Spleen (tissue), 11 donors: ENCODE data around the gene PRSS12. TPM values are rescaled to one million over a fixed set of nuclear protein-coding genes. Genes with fewer than 3 reads are reported as not detected.

Source experiments
- DNase-seq: peaks from one replicate; pipeline ENCODE4 v3.0.0-alpha.2; 2020
- H3K27ac ChIP-seq, 8 donors: fragments of 200-600 bp; sonication (generic) in 7 of 8; 1 replicate in 4 of 8; 2 replicates in 4 of 8; pipeline versions ENCODE4 v1.5.0 to v1.8.0; 2016 to 2021; ENCODE audit warnings: inconsistent platforms in 4 of 8, mild to moderate bottlenecking in 4 of 8, moderate library complexity in 1 of 8
- H3K27me3 ChIP-seq, 7 donors: fragments of 200-600 bp; sonication (generic) in 6 of 7; replicated peaks in 1 of 7; 1 replicate in 4 of 7; 2 replicates in 3 of 7; pipeline versions ENCODE4 v1.5.0 to v1.8.0; 2016 to 2021; ENCODE audit warnings: inconsistent platforms in 3 of 7, mild to moderate bottlenecking in 1 of 7
- H3K36me3 ChIP-seq, 6 donors: fragments of 200-600 bp; sonication (generic) in 5 of 6; 1 replicate in 4 of 6; 2 replicates in 2 of 6; pipeline versions ENCODE4 v1.5.0 to v1.8.0; 2016 to 2021; ENCODE audit warnings: inconsistent platforms in 2 of 6
- H3K4me1 ChIP-seq, 6 donors: fragments of 200-600 bp; sonication (generic) in 5 of 6; 1 replicate in 3 of 6; 2 replicates in 3 of 6; pipeline versions ENCODE4 v1.5.0 to v1.8.0; 2016 to 2021; ENCODE audit warnings: inconsistent platforms in 3 of 6
- H3K4me3 ChIP-seq, 8 donors: fragments of 200-600 bp; sonication (generic) in 7 of 8; 1 replicate in 4 of 8; 2 replicates in 4 of 8; pipeline versions ENCODE4 v1.5.0 to v1.8.0; 2016 to 2021; ENCODE audit warnings: inconsistent platforms in 4 of 8, mild to moderate bottlenecking in 4 of 8, moderate library complexity in 2 of 8
- H3K9me3 ChIP-seq, 8 donors: fragments of 200-600 bp; sonication (generic) in 7 of 8; 1 replicate in 4 of 8; 2 replicates in 4 of 8; pipeline versions ENCODE4 v1.5.0 to v1.8.0; 2016 to 2021; ENCODE audit warnings: inconsistent platforms in 4 of 8
- POLR2A ChIP-seq, 3 donors: fragments of 450-650 bp; IDR thresholded peaks; one replicate each; pipeline ENCODE4 v1.5.1; 2017; ENCODE audit warnings: antibody characterized with exemption in 3 of 3, mild to moderate bottlenecking in 1 of 3
- POLR2AphosphoS5 ChIP-seq, 3 donors: sonication (generic); formaldehyde crosslinking; IDR thresholded peaks; one replicate each; pipeline ENCODE4 v1.5.1; 2017; ENCODE audit warnings: antibody characterized with exemption in 3 of 3
- WGBS, 5 donors: extraction: QIAGEN DNeasy Blood & Tissue Kit in 3 of 5; methylation state at CpG; one replicate each; pipeline versions ENCODE4 v1.1.5 to v1.1.7; 2013 to 2018; 5-methylcytosine and 5-hydroxymethylcytosine counted together
- intact Hi-C: fragments of 100-400 bp; cut with DNase I; formaldehyde crosslinking; loops from one replicate; pipeline ENCODE4 v1.15.0; 2023; ENCODE audit warnings: low total_unique reads
- polyA plus RNA-seq, 3 donors: library from polyadenylated mRNA; stranded (reverse); fragments of 200-250 nt; gene quantifications; one replicate each; pipeline ENCODE4 v1.2.1, GENCODE V29; 2013
- total RNA-seq, 7 donors: library from RNA; depleted of rRNA in 3 of 7; stranded (reverse); fragments of >200 nt in 3 of 7; fragmentation: NEBNext Ultra II Directional in 4 of 7; extraction: Animal tissue kit (Norgen Biotek cat#: 25700) in 4 of 7; gene quantifications; one replicate each; pipeline versions ENCODE4 v1.1.0 to v1.2.1, GENCODE V29; 2016 to 2021
- TF ChIP-seq, protein P1 (sequence below), 11 experiments: fragments of 200-600 bp in 7 of 11; fragments of 450-650 bp in 4 of 11; sonication (generic) in 4 of 11; IDR thresholded peaks in 8 of 11; conservative IDR thresholded peaks in 3 of 11; 1 replicate in 7 of 11; 2 replicates in 4 of 11; pipeline versions ENCODE4 v1.4.0 to v1.8.0; 2016 to 2021; ENCODE audit warnings: antibody characterized with exemption in 11 of 11, inconsistent platforms in 4 of 11, mild to moderate bottlenecking in 1 of 11
- donor health status: healthy with polysubstance abuse.
- donor health status: DM: no; HTN: no; CAD: no; lungs with moderate emphysema.
- donor health status: DM: no; HTN: no; CAD: no.
- donor health status: Bipolar disorder and iron deficiency.
- donor health status: healthy.
- donor health status: DM: no; HTN: no; CAD: no.
- donor health status: DM: yes; HTN: yes; CAD: no.

The PRSS12 gene
- total and polyA plus RNA-seq, 10 donors = 0.03 to 0.44 (median 0.10) TPM; not detected in 5

DNA sequence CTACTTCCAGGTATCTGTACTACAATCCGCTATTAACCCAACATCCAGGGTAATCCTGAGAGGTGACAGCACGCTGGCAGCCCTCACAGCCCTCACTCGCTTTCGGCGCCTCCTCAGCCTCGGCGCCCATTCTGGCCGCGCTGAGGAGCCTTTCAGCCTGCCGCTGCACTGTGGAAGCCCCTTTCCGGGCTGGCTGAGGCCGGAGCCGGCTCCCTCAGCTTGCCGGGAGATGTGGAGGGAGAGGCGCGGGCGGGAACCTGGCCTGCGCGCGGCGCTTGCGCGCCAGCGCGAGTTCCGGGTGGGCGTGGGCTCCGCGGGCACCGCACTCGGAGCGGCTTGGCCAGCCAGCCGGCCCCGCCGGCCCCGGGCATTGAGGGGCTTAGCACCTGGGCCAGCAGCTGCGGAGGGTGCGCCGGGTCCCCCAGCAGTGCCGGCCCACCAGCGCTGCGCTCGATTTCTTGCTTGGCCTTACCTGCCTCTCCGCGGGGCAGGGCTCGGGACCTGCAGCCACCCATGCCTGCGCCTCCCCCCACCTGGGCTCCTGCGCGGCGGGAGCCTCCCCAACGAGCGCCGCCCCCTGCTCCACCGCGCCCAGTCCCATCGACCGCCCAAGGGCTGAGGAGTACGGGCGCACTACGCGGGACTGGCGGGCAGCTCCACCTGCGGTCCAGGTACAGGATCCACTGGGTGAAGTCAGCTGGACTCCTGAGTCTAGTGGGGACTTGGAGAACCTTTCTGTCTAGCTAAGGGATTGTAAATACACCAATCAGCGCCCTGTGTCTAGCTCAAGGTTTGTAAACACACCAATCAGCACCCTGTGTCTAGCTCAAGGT lies 87.3 kb downstream of the PRSS12 start:
- Histone ChIP-seq H3K27me3 (peaks cover 0 to 17% (median 6%) of the 10 kb centered on the region in 7 donors), H3K9me3 (no peaks in the 10 kb centered on the region), H3K4me1 (peaks cover 0 to 8% (median 0%) of the 10 kb centered on the region in 6 donors), H3K36me3 (no peaks in the 10 kb centered on the region), H3K4me3 (peak overlapping the region; percentile 14 to 71 (median 40)), H3K27ac (no peak overlapping the region)
- TF ChIP-seq POLR2AphosphoS5 (IDR thresholded peaks at IDR 0.05) = no peak
- intact Hi-C loops = no loop called here
- DNase-seq = peak; percentile 74
- WGBS, 5 donors = 18 to 41% (median 24%) methylated on average over 49 to 64 of the region's 64 CpGs

DNA sequence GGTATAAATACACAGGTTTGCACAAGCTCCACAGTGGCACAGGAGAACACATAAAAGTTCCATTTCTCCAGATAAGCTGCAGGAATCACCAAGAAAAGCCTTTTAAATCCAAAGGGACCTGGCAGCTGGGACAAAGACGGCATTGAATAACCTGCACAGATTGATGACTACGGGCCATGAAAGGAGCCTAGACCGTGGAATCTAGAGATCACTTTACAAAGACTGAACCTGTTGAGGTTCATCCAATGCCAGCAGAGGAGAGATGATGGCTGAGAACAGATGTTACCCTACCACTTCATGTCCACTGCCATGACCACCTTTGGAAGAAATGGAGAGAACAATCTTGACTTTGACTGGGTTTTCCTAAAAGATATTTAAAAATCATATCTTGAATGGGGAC lies 88.7 kb downstream of the PRSS12 start:
- H3K27ac ChIP-seq = no peak overlapping the region
- no peaks in the 10 kb centered on the region for H3K36me3 ChIP-seq
- no peaks in the 10 kb centered on the region for H3K9me3 ChIP-seq
- intact Hi-C loops = no loop called here
- WGBS, 5 donors = 91 to 99% (median 96%) methylated on average over 3 of the region's 3 CpGs
- H3K4me1 ChIP-seq = peaks cover 0 to 8% (median 0%) of the 10 kb centered on the region in 6 donors
- TF ChIP-seq POLR2A (IDR thresholded peaks at IDR 0.05) = no peak
- TF ChIP-seq, protein P1, sequence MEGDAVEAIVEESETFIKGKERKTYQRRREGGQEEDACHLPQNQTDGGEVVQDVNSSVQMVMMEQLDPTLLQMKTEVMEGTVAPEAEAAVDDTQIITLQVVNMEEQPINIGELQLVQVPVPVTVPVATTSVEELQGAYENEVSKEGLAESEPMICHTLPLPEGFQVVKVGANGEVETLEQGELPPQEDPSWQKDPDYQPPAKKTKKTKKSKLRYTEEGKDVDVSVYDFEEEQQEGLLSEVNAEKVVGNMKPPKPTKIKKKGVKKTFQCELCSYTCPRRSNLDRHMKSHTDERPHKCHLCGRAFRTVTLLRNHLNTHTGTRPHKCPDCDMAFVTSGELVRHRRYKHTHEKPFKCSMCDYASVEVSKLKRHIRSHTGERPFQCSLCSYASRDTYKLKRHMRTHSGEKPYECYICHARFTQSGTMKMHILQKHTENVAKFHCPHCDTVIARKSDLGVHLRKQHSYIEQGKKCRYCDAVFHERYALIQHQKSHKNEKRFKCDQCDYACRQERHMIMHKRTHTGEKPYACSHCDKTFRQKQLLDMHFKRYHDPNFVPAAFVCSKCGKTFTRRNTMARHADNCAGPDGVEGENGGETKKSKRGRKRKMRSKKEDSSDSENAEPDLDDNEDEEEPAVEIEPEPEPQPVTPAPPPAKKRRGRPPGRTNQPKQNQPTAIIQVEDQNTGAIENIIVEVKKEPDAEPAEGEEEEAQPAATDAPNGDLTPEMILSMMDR (IDR thresholded peaks at IDR 0.05 in 8 of 11, conservative IDR thresholded peaks at IDR 0.05 in 3 of 11) = no peak
- no peak for TF ChIP-seq POLR2AphosphoS5 (IDR thresholded peaks at IDR 0.05)
- H3K4me3 ChIP-seq = no peak overlapping the region
- H3K27me3 ChIP-seq = peaks cover 0 to 17% (median 6%) of the 10 kb centered on the region in 7 donors
- DNase-seq = no peak

DNA sequence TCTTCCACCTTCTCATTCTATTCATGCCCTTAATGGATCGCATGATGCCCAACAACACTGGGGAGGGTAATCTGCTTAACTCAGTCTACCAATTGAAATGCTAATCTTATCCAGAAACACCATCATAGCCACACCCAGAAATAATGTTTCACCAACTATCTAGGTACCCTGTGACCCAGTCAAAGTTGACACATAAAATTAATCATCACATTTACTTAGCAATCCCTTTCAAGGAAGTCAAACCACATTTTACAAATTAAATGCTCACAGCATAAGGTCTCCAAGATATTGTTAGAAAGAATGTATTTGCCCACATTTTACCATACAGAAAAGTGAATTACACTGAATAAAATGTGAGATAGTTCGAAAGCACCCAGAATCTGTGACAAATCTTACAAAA lies 92.5 kb downstream of the PRSS12 start:
- TF ChIP-seq POLR2AphosphoS5 (IDR thresholded peaks at IDR 0.05) = no peak
- no peak for TF ChIP-seq POLR2A (IDR thresholded peaks at IDR 0.05)
- TF ChIP-seq, protein P1 (IDR thresholded peaks at IDR 0.05 in 8 of 11, conservative IDR thresholded peaks at IDR 0.05 in 3 of 11) = no peak
- Histone ChIP-seq H3K9me3 (no peaks in the 10 kb centered on the region), H3K36me3 (no peaks in the 10 kb centered on the region), H3K4me3 (no peak overlapping the region), H3K27ac (no peak overlapping the region), H3K27me3 (peaks cover 0 to 11% (median 1%) of the 10 kb centered on the region in 7 donors), H3K4me1 (peaks cover 0 to 3% (median 0%) of the 10 kb centered on the region in 6 donors)
- no peak for DNase-seq
- 87 to 100% (median 93%) methylated on average over 2 of the region's 2 CpGs for WGBS, 5 donors
- intact Hi-C loops = no loop called here

DNA sequence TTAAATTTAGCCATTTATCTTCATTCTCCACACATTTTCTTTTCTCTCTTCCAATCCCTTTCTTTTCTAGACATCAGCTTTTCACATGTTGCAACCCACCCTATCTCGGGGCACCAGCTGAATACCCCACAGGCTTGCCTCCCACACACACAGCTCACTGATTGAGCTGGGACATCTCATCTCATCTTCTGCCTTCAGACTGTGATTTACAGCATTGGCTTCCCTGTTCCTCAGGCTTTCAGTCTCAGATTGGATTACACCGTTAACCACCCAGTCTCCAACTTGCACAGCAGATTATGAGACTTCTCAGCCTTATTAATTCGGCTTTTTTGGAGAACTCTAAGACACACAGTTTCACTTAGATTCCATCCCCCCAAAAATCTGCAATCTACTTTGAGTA lies 93.7 kb downstream of the PRSS12 start:
- 79 to 96% (median 80%) methylated on average over 3 of the region's 3 CpGs for WGBS, 5 donors
- no peaks in the 10 kb centered on the region for H3K36me3 ChIP-seq
- H3K27me3 ChIP-seq = no peaks in the 10 kb centered on the region
- DNase-seq = no peak
- no peak for TF ChIP-seq POLR2A (IDR thresholded peaks at IDR 0.05)
- TF ChIP-seq, protein P1 (IDR thresholded peaks at IDR 0.05 in 8 of 11, conservative IDR thresholded peaks at IDR 0.05 in 3 of 11) = no peak
- no peak for TF ChIP-seq POLR2AphosphoS5 (IDR thresholded peaks at IDR 0.05)
- no peak overlapping the region for H3K4me3 ChIP-seq
- H3K9me3 ChIP-seq = no peaks in the 10 kb centered on the region
- no peaks in the 10 kb centered on the region for H3K4me1 ChIP-seq
- no peak overlapping the region for H3K27ac ChIP-seq
- intact Hi-C loops = no loop called here
